Posterior vena cava (tissue), 2 donors: Measurements from ENCODE around the gene ETV3L. TPM values are rescaled to one million over a fixed set of nuclear protein-coding genes. Genes with fewer than 3 reads are reported as not detected.

Source experiments
- DNase-seq: peaks from one replicate; pipeline ENCODE4 v3.0.0-alpha.2; 2020; ENCODE audit warnings: low spot score
- intact Hi-C, 2 donors: fragments of 100-400 bp; cut with DNase I; formaldehyde crosslinking; loops; one replicate each; pipeline versions ENCODE4 v1.14.1 to v1.14.2; 2022 to 2023
- total RNA-seq, 2 donors: library from RNA; stranded (reverse); fragmentation: NEBNext Ultra II Directional; extraction: Animal tissue kit (Norgen Biotek cat#: 25700); gene quantifications; one replicate each; pipeline ENCODE4 v1.2.1, GENCODE V29; 2021
- donor health status: DM: yes; HTN: yes; CAD: no.
- donor health status: DM: yes; HTN: yes; CAD: no.

The ETV3L gene
- total RNA-seq, 2 donors from 2014 or later, result not detected

- no peak for DNase-seq
- intact Hi-C loops, result no loop called here
These were observed 56.8 kb downstream of the ETV3L start for GRCh38 chr1:157042846-157043245.

Other genes starting within 250 kb of the ETV3L start
- gene INSRR, start 240.7 kb downstream of the ETV3L start, total RNA-seq, result under 1 TPM; 0.19 to 0.23 TPM
- 1 to 10 TPM; 3.5 to 3.9 TPM for gene NTRK1, start 238.9 kb downstream of the ETV3L start, total RNA-seq
- gene PEAR1, start 206.1 kb downstream of the ETV3L start, total RNA-seq, result 10 to 100 TPM; 14.5 to 14.6 TPM
- gene LRRC71, start 179.2 kb downstream of the ETV3L start, total RNA-seq, result not detected
- gene ARHGEF11, start 54.1 kb downstream of the ETV3L start, total RNA-seq, result 10 to 100 TPM; 28.8 to 32.2 TPM
- gene ETV3, start 38.6 kb upstream of the ETV3L start, total RNA-seq, result 10 to 100 TPM; 25.6 to 28.1 TPM